Upper lobe of left lung (tissue), 4 donors: ENCODE results near the gene KLLN.

Experiments
- EP300 ChIP-seq, 4 donors: sonication (generic); formaldehyde crosslinking; IDR thresholded peaks; one replicate each; pipeline ENCODE4 v1.5.1; 2017; ENCODE audit warnings: antibody characterized with exemption in 4 of 4, control low read depth in 2 of 4
- POLR2A ChIP-seq, 4 donors: fragments of 450-650 bp; IDR thresholded peaks; one replicate each; pipeline ENCODE4 v1.5.1; 2016 to 2017; ENCODE audit warnings: antibody characterized with exemption in 4 of 4, mild to moderate bottlenecking in 2 of 4
- TF ChIP-seq, protein P1 (sequence below), 6 experiments: fragments of 450-650 bp in 4 of 6; fragments of 200-600 bp in 2 of 6; sonication (generic) in 2 of 6; IDR thresholded peaks; one replicate each; pipeline ENCODE4 v1.5.1; 2016 to 2019; ENCODE audit warnings: antibody characterized with exemption in 6 of 6

- TF ChIP-seq POLR2A (IDR thresholded peaks at IDR 0.05) (no peak), EP300 (IDR thresholded peaks at IDR 0.05) (no peak)
- TF ChIP-seq, protein P1, sequence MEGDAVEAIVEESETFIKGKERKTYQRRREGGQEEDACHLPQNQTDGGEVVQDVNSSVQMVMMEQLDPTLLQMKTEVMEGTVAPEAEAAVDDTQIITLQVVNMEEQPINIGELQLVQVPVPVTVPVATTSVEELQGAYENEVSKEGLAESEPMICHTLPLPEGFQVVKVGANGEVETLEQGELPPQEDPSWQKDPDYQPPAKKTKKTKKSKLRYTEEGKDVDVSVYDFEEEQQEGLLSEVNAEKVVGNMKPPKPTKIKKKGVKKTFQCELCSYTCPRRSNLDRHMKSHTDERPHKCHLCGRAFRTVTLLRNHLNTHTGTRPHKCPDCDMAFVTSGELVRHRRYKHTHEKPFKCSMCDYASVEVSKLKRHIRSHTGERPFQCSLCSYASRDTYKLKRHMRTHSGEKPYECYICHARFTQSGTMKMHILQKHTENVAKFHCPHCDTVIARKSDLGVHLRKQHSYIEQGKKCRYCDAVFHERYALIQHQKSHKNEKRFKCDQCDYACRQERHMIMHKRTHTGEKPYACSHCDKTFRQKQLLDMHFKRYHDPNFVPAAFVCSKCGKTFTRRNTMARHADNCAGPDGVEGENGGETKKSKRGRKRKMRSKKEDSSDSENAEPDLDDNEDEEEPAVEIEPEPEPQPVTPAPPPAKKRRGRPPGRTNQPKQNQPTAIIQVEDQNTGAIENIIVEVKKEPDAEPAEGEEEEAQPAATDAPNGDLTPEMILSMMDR (IDR thresholded peaks at IDR 0.05) = no peak
These were observed 14.3 kb downstream of the KLLN start for GRCh38 chr10:87849001-87849400.
